HepG2 (cell line): Measurements from ENCODE around the gene RSPH9. TPM values are rescaled to one million over a fixed set of nuclear protein-coding genes. Genes with fewer than 3 reads are reported as not detected.

Experiments used
- ATAC-seq: fragments of 200-7000 bp; cut with Tn5 transposase; 3 replicates; pipeline ENCODE4 v1.9.1; 2020; ENCODE audit warnings: mild to moderate bottlenecking, moderate library complexity
- BruUV-seq: library from RNA; stranded (reverse); fragments of 400-500 nt; replicated peaks from 2 replicates; lab custom pipeline; 2021; lab: Mats Ljungman, UMichigan
- CTCF ChIA-PET: fragments of 300-600 bp; formaldehyde crosslinking; extraction: SDS; loops from one replicate; lab custom pipeline; 2021; ENCODE audit warnings: low total read pairs, inconsistent platforms, low intra/inter-chr PET ratio; lab: Yijun Ruan, JAX
- POLR2A ChIA-PET: fragments of 350-600 bp; sonication (Branson Sonifier 250); formaldehyde crosslinking; loops from one replicate; lab custom pipeline; 2020; ENCODE audit warnings: antibody characterized with exemption, inconsistent platforms; lab: Yijun Ruan, JAX
- DNase-seq: peaks from one replicate; pipeline ENCODE4 v3.0.0-alpha.2; 2015; ENCODE audit warnings: low spot score
- FAIRE-seq: peaks from 3 replicates; lab custom pipeline; 2011; peaks lifted over from hg19 to GRCh38; lab: Jason Lieb, UNC
- H2AFZ ChIP-seq: one replicate; pipeline ENCODE4 v1.6.1; 2011; ENCODE audit warnings: low read length, inconsistent platforms
- H3K27ac ChIP-seq: fragments of 300-600 bp; 3 replicates; pipeline ENCODE4 v1.8.0; 2011; ENCODE audit warnings: mixed run types, mild to moderate bottlenecking, mixed read lengths, low read length, inconsistent platforms; ENCODE audit not compliant: insufficient read depth; ENCODE audit errors: extremely low read length
- H3K27me3 ChIP-seq, 2 experiments: fragments of 200-600 bp in 1 of 2; 2 replicates in 1 of 2; 3 replicates in 1 of 2; pipeline versions ENCODE4 v1.6.0 to v1.8.0; 2011; ENCODE audit warnings: low read length in 2 of 2, mild to moderate bottlenecking in 2 of 2, moderate library complexity in 2 of 2, inconsistent platforms in 1 of 2; ENCODE audit not compliant: insufficient read depth in 2 of 2, control insufficient read depth in 1 of 2
- H3K36me3 ChIP-seq, 2 experiments: fragments of 200-600 bp in 1 of 2; replicated peaks in 1 of 2; 2 replicates in 1 of 2; 3 replicates in 1 of 2; pipeline versions ENCODE4 v1.5.1 to v1.8.0; 2011; ENCODE audit warnings: low read length in 2 of 2, inconsistent platforms in 1 of 2; ENCODE audit not compliant: insufficient read depth in 2 of 2, control insufficient read depth in 1 of 2
- H3K4me1 ChIP-seq: 2 replicates; pipeline ENCODE4 v1.5.1; 2012; ENCODE audit warnings: low read length, inconsistent platforms; ENCODE audit not compliant: insufficient read depth
- H3K4me2 ChIP-seq: 2 replicates; pipeline ENCODE4 v1.6.0; 2011; ENCODE audit warnings: low read depth, low read length, inconsistent platforms
- H3K4me3 ChIP-seq, 3 experiments: fragments of 200-600 bp in 1 of 3; sonication (generic), shearing (Covaris generic) in 1 of 3; replicated peaks in 1 of 3; 2 replicates each; pipeline ENCODE4 v1.5.1; 2011 to 2016; ENCODE audit warnings: low read length in 3 of 3, inconsistent platforms in 2 of 3, low read depth in 2 of 3, mild to moderate bottlenecking in 2 of 3, control low read depth in 1 of 3, mixed read lengths in 1 of 3; ENCODE audit not compliant: insufficient read depth in 1 of 3
- H3K79me2 ChIP-seq: one replicate; pipeline ENCODE4 v1.6.1; 2011; ENCODE audit warnings: low read length, inconsistent platforms; ENCODE audit not compliant: insufficient read depth
- H3K9ac ChIP-seq: 2 replicates; pipeline ENCODE4 v1.6.0; 2011; ENCODE audit warnings: mild to moderate bottlenecking, low read depth, low read length, inconsistent platforms; ENCODE audit not compliant: insufficient read depth
- H3K9me3 ChIP-seq: 2 replicates; pipeline ENCODE4 v1.5.1; 2012; ENCODE audit warnings: mild to moderate bottlenecking, low read length
- H4K20me1 ChIP-seq: 2 replicates; pipeline ENCODE4 v1.6.0; 2011; ENCODE audit warnings: inconsistent platforms, mild to moderate bottlenecking, low read length, moderate library complexity; ENCODE audit not compliant: insufficient read depth
- ADNP ChIP-seq: sonication (generic); formaldehyde crosslinking; IDR thresholded peaks from 2 replicates; pipeline ENCODE4 v1.4.0; 2020; ENCODE audit warnings: missing genetic modification reagents
- CC2D1A ChIP-seq: sonication (generic); formaldehyde crosslinking; IDR thresholded peaks from 2 replicates; pipeline ENCODE4 v1.8.1; 2023; ENCODE audit warnings: mild to moderate bottlenecking, missing genetic modification reagents
- JARID2 ChIP-seq: sonication (generic); formaldehyde crosslinking; IDR thresholded peaks from 2 replicates; pipeline ENCODE4 v1.8.1; 2023; ENCODE audit warnings: missing genetic modification reagents, inconsistent platforms; ENCODE audit not compliant: insufficient replicate concordance
- JUNB ChIP-seq: sonication (generic); formaldehyde crosslinking; IDR thresholded peaks from 2 replicates; pipeline ENCODE4 v1.8.0; 2022; ENCODE audit warnings: missing genetic modification reagents, mild to moderate bottlenecking, borderline replicate concordance
- KMT2B ChIP-seq: IDR thresholded peaks from 2 replicates; pipeline ENCODE4 v1.6.1; 2016; ENCODE audit warnings: missing genetic modification reagents, missing compliant biosample characterization
- MXD4 ChIP-seq: IDR thresholded peaks from 2 replicates; pipeline ENCODE4 v1.6.1; 2016; ENCODE audit warnings: mild to moderate bottlenecking, missing biosample characterization, missing genetic modification reagents
- REST ChIP-seq, 2 experiments: IDR thresholded peaks; 2 replicates each; pipeline ENCODE4 v1.6.1; 2011 to 2012; ENCODE audit warnings: low read length in 2 of 2, borderline replicate concordance in 1 of 2, low read depth in 1 of 2, mild to moderate bottlenecking in 1 of 2, moderate library complexity in 1 of 2
- ZHX1 ChIP-seq: sonication (generic); formaldehyde crosslinking; IDR thresholded peaks from 2 replicates; pipeline ENCODE4 v1.8.1; 2022; ENCODE audit warnings: low read depth, mild to moderate bottlenecking, missing genetic modification reagents
- ZNF343 ChIP-seq: sonication (generic); formaldehyde crosslinking; IDR thresholded peaks from 2 replicates; pipeline ENCODE4 v1.4.0; 2020; ENCODE audit warnings: mild to moderate bottlenecking, missing genetic modification reagents
- ZNF770 ChIP-seq: sonication (generic); formaldehyde crosslinking; IDR thresholded peaks from 2 replicates; pipeline ENCODE4 v1.5.0; 2020; ENCODE audit warnings: mild to moderate bottlenecking, missing genetic modification reagents
- ZNF800 ChIP-seq: sonication (generic); formaldehyde crosslinking; IDR thresholded peaks from 2 replicates; pipeline ENCODE4 v1.4.0; 2020; ENCODE audit warnings: missing genetic modification reagents
- WGBS: methylation state at CpG from one replicate; pipeline ENCODE4 v1.1.6; 2017; ENCODE audit warnings: low lambda C conversion rate; 5-methylcytosine and 5-hydroxymethylcytosine counted together
- in situ Hi-C: cut with HindIII; loops from 2 replicates; pipeline ENCODE4 v1.10.0; 2017; ENCODE audit warnings: low pct_unique_long_range_greater_than_20kb; ENCODE audit not compliant: extremely low pct_ligation_motif_present
- intact Hi-C: fragments of 100-400 bp; cut with micrococcal nuclease; formaldehyde crosslinking; loops from one replicate; pipeline ENCODE4 v1.10.0; 2022; ENCODE audit not compliant: unreplicated experiment
- polyA plus RNA-seq, 8 experiments: library from polyadenylated mRNA; depleted of rRNA in 3 of 8; stranded (reverse) in 7 of 8; unstranded in 1 of 8; fragments of >200 nt; fragmentation: Illumina TruSeq in 4 of 8; extraction: Trizol in 4 of 8; gene quantifications; 2 replicates each; pipeline versions ENCODE4 v1.2.1 to v1.2.3, GENCODE V29; 2011 to 2016; ENCODE audit warnings: low read depth in 4 of 8, missing spikeins in 1 of 8, mixed read lengths in 1 of 8; ENCODE audit not compliant: insufficient read depth in 1 of 8
- total RNA-seq, 5 experiments: library from RNA; depleted of rRNA; stranded (reverse); fragments of >200 nt; fragmentation: Illumina TruSeq; extraction: Trizol; gene quantifications; 2 replicates each; pipeline ENCODE4 v1.2.3, GENCODE V29; 2016; ENCODE audit warnings: low read depth in 1 of 5

Gene RSPH9
- total and polyA plus RNA-seq, 2 of the 13 experiments (the other 11 are each of a cell fraction or from before 2014, with no cell fraction given): 0.04 TPM; not detected in 1

- no TSS peak for BruUV-seq
- H3K27me3 ChIP-seq: no peaks in the 10 kb centered on the region; a peak in 1 of 5 replicates
- FAIRE-seq (no peak), DNase-seq (no peak), ATAC-seq (no peak)
- intact Hi-C loops (loop anchor here (2.0 kb wide), 1 partner anchor 40 kb away; no protein-coding TSS in a partner anchor), in situ Hi-C loops (no loop called here)
- 76% methylated on average over 1 of the region's 1 CpG for WGBS
- CTCF ChIA-PET: no interaction called here
- H3K9me3 ChIP-seq: no peaks in the 10 kb centered on the region
- H3K36me3 ChIP-seq: peaks cover 2 to 4% of the 10 kb centered on the region in 2 experiments
- H3K9ac ChIP-seq: no peak overlapping the region
- H3K79me2 ChIP-seq: peaks cover 21% of the 10 kb centered on the region
- H3K27ac ChIP-seq: no peak overlapping the region
- POLR2A ChIA-PET: interaction anchor here (0.9 to 3.0 kb wide), 6 partner anchors 11 to 261 kb away, joined by 3 to 55 read pairs (median 12); partner anchors contain the start of genes LRRC73, MRPS18A, RSPH9 and ZNF318
- no peak overlapping the region for H3K4me2 ChIP-seq
- H3K4me1 ChIP-seq: peaks cover 42% of the 10 kb centered on the region
- H3K4me3 ChIP-seq: no peak overlapping the region
- H4K20me1 ChIP-seq: no peaks in the 10 kb centered on the region
- no peak overlapping the region for H2AFZ ChIP-seq
- TF ChIP-seq ADNP (no peak), ZNF343 (CRISPR knock-in tag) (no peak), CC2D1A (no peak), REST (IDR thresholded peaks at IDR 0.05; ENCODE audit: borderline replicate concordance in 1 of 2, low read depth in 1 of 2, low read length in 2 of 2) (no peak), ZNF770 (CRISPR knock-in tag) (no peak), MXD4 (CRISPR knock-in tag) (no peak), JUNB (no peak), ZNF800 (CRISPR knock-in tag) (no peak), ZHX1 (CRISPR knock-in tag) (no peak), JARID2 (CRISPR knock-in tag) (no peak), KMT2B (CRISPR knock-in tag) (no peak)
These were observed 13.7 kb upstream of the RSPH9 start for GRCh38 chr6:43630980-43631619.
